Muscle layer of colon (tissue), 2 donors: ENCODE data around the gene PCK1.

Experiments used
- H3K27ac ChIP-seq: one replicate; pipeline ENCODE4 v1.7.0; 2013; ENCODE audit warnings: low read depth, mild to moderate bottlenecking, low read length, moderate library complexity
- H3K27me3 ChIP-seq, 2 donors: one replicate each; pipeline ENCODE4 v1.7.0; 2013; ENCODE audit warnings: low read length in 2 of 2, mild to moderate bottlenecking in 2 of 2; ENCODE audit not compliant: insufficient read depth in 2 of 2, control insufficient read depth in 1 of 2
- H3K36me3 ChIP-seq: one replicate; pipeline ENCODE4 v1.7.0; 2013; ENCODE audit warnings: mild to moderate bottlenecking, low read length; ENCODE audit not compliant: insufficient read depth
- H3K4me1 ChIP-seq: one replicate; pipeline ENCODE4 v1.7.0; 2013; ENCODE audit warnings: mild to moderate bottlenecking, low read length; ENCODE audit not compliant: insufficient read depth
- H3K4me3 ChIP-seq, 2 donors: one replicate each; pipeline ENCODE4 v1.7.0; 2013; ENCODE audit warnings: low read length in 2 of 2, low read depth in 1 of 2, mild to moderate bottlenecking in 1 of 2, moderate library complexity in 1 of 2
- H3K9ac ChIP-seq: one replicate; pipeline ENCODE4 v1.7.0; 2013; ENCODE audit warnings: low read length
- H3K9me3 ChIP-seq: one replicate; pipeline ENCODE4 v1.7.0; 2013; ENCODE audit warnings: mild to moderate bottlenecking, low read length
- donor health status: abdominal sarcoma.
- donor health status: Adenocarcinoma of cecum.

Gene PCK1

DNA sequence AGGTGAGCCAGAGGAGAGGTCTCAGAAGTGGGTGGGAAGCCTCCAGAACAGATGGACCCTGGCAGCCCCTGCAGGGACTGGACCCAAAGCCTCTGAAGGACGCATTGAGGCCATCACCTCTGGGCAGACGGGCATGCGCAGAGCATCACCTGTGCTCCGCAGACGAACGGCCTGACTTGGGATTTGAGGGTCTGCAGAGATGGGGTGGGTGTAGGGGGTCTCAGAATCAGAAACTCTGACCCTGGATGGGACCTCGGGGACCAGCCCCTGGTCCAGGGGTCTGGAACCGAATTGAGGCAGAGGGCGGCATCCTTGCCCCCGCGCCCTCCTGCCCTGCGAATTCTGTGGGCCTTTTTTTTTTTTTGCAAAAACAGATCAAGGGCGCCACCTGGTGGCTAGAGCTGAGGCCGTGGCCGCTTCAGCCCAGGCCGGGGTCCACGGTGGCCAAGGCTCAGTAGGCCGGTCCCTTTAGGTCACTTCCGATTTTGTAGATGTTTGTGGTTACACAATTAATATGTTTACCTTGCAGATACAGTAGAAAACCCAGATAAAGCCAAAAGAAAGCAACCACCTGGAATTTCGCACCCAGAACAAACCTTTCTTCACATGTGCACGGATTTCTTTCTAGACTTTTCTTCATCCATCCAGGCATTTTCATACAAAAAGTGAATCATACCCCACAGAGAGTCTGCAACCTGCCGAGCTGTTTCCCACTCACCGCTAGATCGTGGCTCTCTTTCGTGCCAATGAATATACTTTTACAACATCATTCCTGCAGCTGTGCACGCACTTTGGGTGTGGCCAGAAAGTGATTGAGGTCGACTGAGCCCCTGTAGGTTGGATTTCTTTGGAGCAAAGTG, 33.4 kb downstream of the PCK1 start:
- Histone ChIP-seq H3K36me3 (no peaks in the 10 kb centered on the region), H3K27me3 (peaks cover 0 to 5% of the 10 kb centered on the region in 2 donors), H3K9ac (no peak overlapping the region), H3K4me3 (no peak overlapping the region), H3K4me1 (peaks cover 11% of the 10 kb centered on the region), H3K27ac (no peak overlapping the region), H3K9me3 (no peaks in the 10 kb centered on the region)

DNA sequence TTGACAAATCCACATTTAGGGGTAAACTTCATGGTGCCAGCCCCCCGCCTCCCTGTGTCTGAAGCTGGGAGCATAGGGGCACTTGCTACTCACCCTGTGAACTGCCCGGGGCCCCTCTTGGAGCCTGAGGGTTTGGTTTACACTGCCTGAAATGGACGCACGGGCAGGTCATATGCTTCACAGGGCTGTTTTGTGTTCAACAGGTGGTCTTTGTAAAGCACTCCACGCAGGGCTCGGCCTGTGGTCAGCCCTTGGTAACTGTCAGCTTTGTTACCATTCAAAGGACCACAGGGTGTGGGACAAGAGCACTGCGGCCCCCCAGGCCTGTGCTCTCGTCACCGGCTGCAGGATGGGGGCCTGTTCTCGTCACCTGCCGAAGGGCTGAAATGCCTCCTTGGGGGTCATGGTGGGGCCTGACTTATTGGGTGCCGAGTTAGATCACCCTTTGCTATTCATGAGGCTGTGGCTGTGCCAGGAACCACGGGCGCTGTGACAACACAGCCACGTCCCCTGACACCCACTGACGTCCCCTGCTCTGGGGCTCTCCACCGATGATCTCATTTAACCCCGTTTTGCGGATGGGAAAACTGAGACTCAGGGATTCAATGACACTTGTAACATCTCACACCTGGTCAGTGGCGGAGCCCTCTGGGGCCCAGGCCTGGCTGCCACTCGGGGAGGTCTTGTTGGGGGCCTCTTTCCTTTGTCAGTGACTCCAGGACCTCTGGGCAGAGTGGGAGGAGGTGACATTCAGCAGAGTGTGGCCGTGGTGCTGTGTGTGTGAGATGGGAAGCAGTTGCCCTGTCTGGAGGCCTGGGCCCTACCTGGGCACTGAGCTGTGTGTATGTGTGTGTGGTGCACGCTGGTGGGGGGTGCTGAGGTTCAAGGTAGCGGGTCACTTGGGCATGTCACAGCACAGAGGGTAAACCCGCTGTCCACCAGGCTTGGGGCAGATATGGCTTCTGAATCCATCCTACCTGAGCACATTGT, 34.4 kb downstream of the PCK1 start:
- Histone ChIP-seq H3K36me3 (no peaks in the 10 kb centered on the region), H3K27ac (no peak overlapping the region), H3K9ac (no peak overlapping the region), H3K9me3 (no peaks in the 10 kb centered on the region), H3K4me1 (peaks cover 11% of the 10 kb centered on the region), H3K4me3 (no peak overlapping the region), H3K27me3 (peaks cover 0 to 5% of the 10 kb centered on the region in 2 donors)

DNA sequence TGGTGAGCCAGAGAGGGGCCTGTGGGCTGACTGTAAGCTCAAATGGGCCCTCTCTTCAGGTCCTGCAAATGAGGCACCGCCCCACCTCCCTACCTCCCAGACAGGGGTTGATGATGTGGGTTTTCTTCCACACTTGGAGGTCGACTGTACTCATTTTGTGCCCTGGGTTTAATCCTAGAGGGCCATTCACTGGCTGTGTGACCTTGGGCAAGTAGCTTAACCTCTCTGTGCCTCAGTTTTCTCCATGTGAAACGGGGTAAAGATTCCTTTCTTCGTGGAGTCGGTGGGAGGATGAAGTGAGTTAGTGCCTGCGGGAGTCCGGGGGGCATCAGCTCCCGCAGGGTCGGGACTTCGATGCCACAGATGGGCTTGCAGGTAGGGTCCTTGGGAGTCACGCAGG, 35.4 kb downstream of the PCK1 start:
- no peaks in the 10 kb centered on the region for H3K9me3 ChIP-seq
- H3K4me3 ChIP-seq = no peak overlapping the region
- no peak overlapping the region for H3K9ac ChIP-seq
- no peak overlapping the region for H3K27ac ChIP-seq
- H3K36me3 ChIP-seq = no peaks in the 10 kb centered on the region
- peaks cover 0 to 5% of the 10 kb centered on the region in 2 donors for H3K27me3 ChIP-seq
- H3K4me1 ChIP-seq = peaks cover 11% of the 10 kb centered on the region

DNA sequence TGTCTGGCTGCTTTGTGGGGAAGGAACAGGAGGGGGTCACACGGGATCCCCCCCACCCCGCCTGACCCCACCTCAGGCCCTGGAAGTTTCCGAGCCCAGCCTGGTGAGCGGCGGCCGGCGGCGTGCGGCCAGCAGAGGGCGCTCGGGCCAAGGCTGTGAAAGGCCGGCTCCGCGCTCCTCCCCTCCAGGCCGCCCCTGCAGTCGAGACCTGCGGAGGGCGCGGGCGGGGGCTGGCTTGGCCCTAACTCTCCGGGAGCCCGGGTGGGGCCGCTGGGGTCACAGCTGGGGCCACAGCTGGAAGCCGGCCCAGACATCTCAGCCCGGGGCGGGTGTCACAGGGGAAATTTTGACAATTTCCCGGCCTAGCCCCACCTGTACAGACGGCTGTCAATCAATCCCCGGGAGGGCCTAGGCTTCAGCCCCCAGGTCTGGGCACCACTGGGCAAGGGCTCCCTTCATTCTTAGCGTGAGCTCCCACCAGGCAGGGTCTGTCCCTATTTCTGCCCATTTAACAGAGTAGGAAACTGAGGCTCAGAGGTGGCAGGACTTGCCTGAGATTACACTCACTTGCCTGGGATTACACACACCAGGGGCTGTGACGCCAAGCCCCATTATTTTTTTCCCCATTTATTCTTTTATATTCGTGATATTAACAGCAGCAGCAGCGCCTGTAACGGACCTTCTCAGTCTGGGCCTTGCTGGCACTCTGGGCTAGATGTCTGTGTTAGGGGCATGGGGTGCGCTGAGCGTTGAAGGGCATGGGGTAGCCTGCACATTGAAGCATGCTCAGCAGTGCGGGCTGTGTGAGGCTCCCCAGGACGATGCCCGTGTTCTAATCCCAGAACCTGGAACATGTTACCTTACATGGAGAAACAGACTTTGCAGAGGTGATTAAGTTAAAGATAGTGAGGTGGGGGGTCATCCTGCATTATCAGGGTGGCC, 36.4 kb downstream of the PCK1 start:
- Histone ChIP-seq H3K4me1 (peaks cover 11% of the 10 kb centered on the region), H3K9ac (no peak overlapping the region), H3K27ac (no peak overlapping the region), H3K27me3 (peaks cover 0 to 5% of the 10 kb centered on the region in 2 donors), H3K9me3 (no peaks in the 10 kb centered on the region), H3K4me3 (no peak overlapping the region), H3K36me3 (no peaks in the 10 kb centered on the region)

DNA sequence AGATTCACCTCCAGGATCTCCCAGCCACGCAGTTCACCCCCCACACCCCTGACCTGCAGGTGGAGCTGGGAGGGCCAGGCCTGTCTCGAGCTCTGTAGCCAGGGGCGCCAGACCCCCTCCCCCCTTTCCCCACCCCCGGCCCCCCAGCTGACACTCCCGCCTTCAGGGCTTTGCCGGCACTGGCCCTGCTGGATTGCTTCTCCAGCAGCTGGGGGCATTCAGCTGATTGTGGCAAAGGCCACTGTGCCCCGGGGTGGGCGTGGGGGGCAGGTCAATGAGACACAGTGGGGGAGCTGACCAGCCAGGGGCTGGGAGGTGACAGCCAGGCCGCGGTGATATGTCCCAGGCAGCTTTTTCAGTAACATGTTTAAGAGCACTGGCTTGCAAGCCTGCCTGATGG, 37.1 kb downstream of the PCK1 start:
- H3K9ac ChIP-seq = no peak overlapping the region
- H3K9me3 ChIP-seq = no peaks in the 10 kb centered on the region

DNA sequence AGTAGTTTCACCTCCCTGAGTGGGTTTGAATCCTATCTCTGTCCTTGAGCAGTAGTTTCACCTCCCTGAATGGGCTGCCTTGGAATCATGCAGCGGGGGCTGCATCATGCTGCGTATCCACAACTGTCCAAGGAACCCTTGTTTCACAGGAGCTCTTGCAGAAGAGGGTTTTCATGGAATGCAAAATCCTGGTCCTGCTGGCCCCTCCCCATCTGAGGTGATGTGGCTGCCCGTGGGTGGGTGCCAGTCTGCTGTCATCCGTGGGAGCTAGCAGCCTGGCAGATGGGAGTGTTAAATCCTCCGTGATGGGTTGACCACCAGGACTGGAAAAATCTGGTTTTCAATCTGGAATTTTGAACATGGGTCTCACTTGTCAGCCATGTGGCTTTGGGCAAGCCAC, 37.6 kb downstream of the PCK1 start:
- H3K9ac ChIP-seq = no peak overlapping the region
- no peak overlapping the region for H3K27ac ChIP-seq
- no peaks in the 10 kb centered on the region for H3K36me3 ChIP-seq
- peaks cover 0 to 5% of the 10 kb centered on the region in 2 donors for H3K27me3 ChIP-seq
- H3K9me3 ChIP-seq = no peaks in the 10 kb centered on the region
- H3K4me1 ChIP-seq = peaks cover 11% of the 10 kb centered on the region
- no peak overlapping the region for H3K4me3 ChIP-seq

More for the DNA sequence above, 37.1 kb downstream of the PCK1 start:
- H3K4me3 ChIP-seq = no peak overlapping the region
- peaks cover 0 to 5% of the 10 kb centered on the region in 2 donors for H3K27me3 ChIP-seq
- H3K4me1 ChIP-seq = peaks cover 11% of the 10 kb centered on the region
- H3K36me3 ChIP-seq = no peaks in the 10 kb centered on the region
- no peak overlapping the region for H3K27ac ChIP-seq

DNA sequence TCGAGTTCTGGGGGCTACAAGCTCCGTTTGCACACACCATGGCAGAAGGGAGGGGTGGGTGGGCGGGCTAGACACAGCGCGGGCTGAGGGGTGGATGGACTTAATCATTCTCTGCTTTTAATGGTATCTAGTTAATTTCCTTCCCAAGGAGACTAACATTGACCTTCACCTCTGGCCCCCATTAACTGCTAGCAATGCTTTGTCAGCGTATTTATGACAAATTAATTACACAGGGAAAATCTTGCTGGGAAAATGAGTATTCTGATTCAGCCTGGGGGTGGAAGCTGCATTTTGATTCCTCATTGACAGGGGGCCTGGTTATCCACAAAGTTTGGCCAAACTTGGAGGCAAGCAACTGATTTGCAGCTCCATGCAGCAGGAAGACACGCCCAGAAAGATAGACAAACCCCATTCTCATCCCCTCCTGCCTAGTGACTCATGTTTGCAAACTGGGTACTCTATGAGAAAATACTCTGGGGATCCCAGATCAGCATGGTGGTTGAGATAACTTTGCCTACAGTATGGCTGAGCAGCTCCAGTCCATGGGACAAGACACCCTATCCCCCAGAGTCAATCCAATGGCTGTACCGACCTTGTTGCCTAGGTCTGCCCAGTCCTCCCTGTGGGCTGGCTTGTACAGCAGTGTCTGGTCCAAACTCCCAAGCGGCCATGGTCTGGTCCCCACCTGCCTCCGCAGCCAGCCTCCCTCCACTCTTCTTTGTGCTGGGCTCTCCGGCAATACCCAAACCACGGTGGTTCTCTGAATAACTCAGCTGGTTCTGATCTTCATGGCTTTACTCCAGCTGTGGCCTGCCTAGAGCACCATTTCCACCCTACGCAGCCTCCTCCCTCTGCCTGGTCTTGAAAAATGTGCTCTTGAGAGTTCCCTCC, 39.7 kb downstream of the PCK1 start:
- Histone ChIP-seq H3K27me3 (no peaks in the 10 kb centered on the region), H3K27ac (no peak overlapping the region), H3K9ac (no peak overlapping the region), H3K36me3 (no peaks in the 10 kb centered on the region), H3K9me3 (no peaks in the 10 kb centered on the region), H3K4me1 (peaks cover 6% of the 10 kb centered on the region), H3K4me3 (no peak overlapping the region)

DNA sequence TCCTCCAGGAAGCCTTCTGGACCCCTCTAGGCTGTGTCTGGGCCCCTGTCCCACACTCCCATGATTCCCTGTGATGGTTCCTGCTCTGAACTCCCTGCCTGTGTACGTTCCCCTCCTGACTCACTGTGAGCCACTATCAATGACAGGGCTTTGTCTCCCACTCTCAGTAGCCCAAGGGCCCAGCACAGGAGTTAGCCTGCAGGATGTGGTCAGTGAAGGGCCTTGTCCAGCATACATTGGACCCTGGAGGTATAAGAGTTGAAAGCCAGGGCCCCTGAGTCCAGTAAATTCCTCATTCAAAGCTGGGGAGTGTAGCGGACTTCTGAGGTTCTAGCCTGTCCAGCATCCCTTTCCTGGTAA, 40.3 kb downstream of the PCK1 start:
- Histone ChIP-seq H3K4me1 (peaks cover 6% of the 10 kb centered on the region), H3K36me3 (no peaks in the 10 kb centered on the region), H3K27me3 (no peaks in the 10 kb centered on the region), H3K27ac (no peak overlapping the region), H3K4me3 (no peak overlapping the region), H3K9me3 (no peaks in the 10 kb centered on the region), H3K9ac (no peak overlapping the region)

DNA sequence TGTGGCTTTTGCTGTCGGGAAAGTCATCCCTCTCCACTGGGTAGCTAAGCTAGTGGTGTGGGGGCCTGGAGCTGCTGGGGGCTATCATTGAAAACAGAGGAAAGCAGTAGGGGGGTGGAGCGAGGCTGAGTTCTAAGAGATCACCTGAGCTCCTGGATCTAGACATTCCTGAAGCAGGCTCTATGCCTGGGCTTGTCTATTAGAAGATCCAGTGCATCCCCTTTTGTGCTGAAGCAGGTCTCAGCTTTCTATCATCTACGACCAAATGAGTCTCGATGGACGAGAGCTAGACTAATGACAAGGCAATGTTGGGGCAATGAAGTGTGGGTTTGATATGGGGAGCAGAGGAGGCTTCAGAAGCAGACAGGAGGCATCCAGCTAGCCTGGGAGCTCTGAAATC, 40.8 kb downstream of the PCK1 start:
- Histone ChIP-seq H3K9me3 (no peaks in the 10 kb centered on the region), H3K4me3 (no peak overlapping the region), H3K27ac (no peak overlapping the region), H3K9ac (no peak overlapping the region), H3K27me3 (no peaks in the 10 kb centered on the region), H3K4me1 (peaks cover 2% of the 10 kb centered on the region), H3K36me3 (no peaks in the 10 kb centered on the region)

DNA sequence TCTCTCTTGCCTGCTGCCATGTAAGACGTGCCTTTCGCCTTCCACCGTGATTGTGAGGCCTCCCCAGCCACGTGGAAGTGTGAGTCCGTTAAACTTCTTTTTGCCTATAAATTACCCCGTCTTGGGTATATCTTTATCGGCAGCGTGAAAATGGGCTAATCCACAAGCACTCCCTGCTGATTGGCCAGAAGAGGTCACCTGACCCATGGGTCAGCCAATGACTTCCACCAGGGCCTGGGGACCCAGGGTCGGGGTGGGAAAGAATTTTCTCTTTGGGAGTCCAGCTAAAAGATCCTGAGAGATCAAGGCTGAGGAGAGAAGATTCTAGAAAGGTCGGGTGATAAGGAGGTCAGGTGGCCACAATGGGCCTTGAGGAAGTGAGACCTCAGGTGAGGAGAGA, 42.2 kb downstream of the PCK1 start:
- no peak overlapping the region for H3K9ac ChIP-seq
- H3K9me3 ChIP-seq = no peaks in the 10 kb centered on the region
- no peaks in the 10 kb centered on the region for H3K27me3 ChIP-seq
- H3K36me3 ChIP-seq = no peaks in the 10 kb centered on the region
- H3K4me3 ChIP-seq = no peak overlapping the region
- H3K27ac ChIP-seq = no peak overlapping the region
- H3K4me1 ChIP-seq = no peaks in the 10 kb centered on the region
